Keratinocyte (primary cell): ENCODE data around the gene LAYN. TPM values are rescaled to one million over a fixed set of nuclear protein-coding genes. Genes with fewer than 3 reads are reported as not detected.

Source experiments
- DNase-seq: peaks from one replicate; pipeline ENCODE4 v3.0.0-alpha.2; 2011; ENCODE audit warnings: low read depth, missing footprints, low spot score
- FAIRE-seq: peaks from 2 replicates; lab custom pipeline; 2011; peaks lifted over from hg19 to GRCh38; lab: Jason Lieb, UNC
- H2AFZ ChIP-seq: 2 replicates; pipeline ENCODE4 v1.6.0; 2012; ENCODE audit warnings: low read length, control low read depth, inconsistent platforms; ENCODE audit not compliant: control insufficient read depth
- H3K27ac ChIP-seq: 2 replicates; pipeline ENCODE4 v1.5.1; 2011; ENCODE audit warnings: low read length; ENCODE audit not compliant: control insufficient read depth, insufficient read depth
- H3K27me3 ChIP-seq: 3 replicates; pipeline ENCODE4 v1.6.0; 2011; ENCODE audit warnings: low read length; ENCODE audit not compliant: control insufficient read depth, insufficient read depth; ENCODE audit errors: extremely low read depth
- H3K36me3 ChIP-seq, 2 experiments: 2 replicates in 1 of 2; 3 replicates in 1 of 2; pipeline ENCODE4 v1.5.1; 2011; ENCODE audit warnings: low read length in 2 of 2, mild to moderate bottlenecking in 1 of 2; ENCODE audit not compliant: control insufficient read depth in 2 of 2, insufficient read depth in 2 of 2; ENCODE audit errors: extremely low read depth in 1 of 2
- H3K4me1 ChIP-seq: 3 replicates; pipeline ENCODE4 v1.5.1; 2011; ENCODE audit warnings: low read length; ENCODE audit not compliant: control insufficient read depth, insufficient read depth; ENCODE audit errors: extremely low read depth
- H3K4me2 ChIP-seq: 3 replicates; pipeline ENCODE4 v1.6.0; 2011; ENCODE audit warnings: low read depth, low read length; ENCODE audit not compliant: control insufficient read depth, insufficient read depth; ENCODE audit errors: extremely low read depth
- H3K4me3 ChIP-seq, 3 experiments: fragments of 200-600 bp in 1 of 3; sonication (generic) in 1 of 3; 2 replicates in 2 of 3; 3 replicates in 1 of 3; pipeline ENCODE4 v1.5.1; 2011 to 2016; ENCODE audit warnings: low read length in 3 of 3, mild to moderate bottlenecking in 3 of 3, control low read depth in 2 of 3, inconsistent platforms in 1 of 3, low read depth in 1 of 3, mixed read lengths in 1 of 3, mixed run types in 1 of 3, moderate library complexity in 1 of 3; ENCODE audit not compliant: control insufficient read depth in 2 of 3, insufficient read depth in 2 of 3; ENCODE audit errors: extremely low read depth in 1 of 3
- H3K79me2 ChIP-seq: 2 replicates; pipeline ENCODE4 v1.6.0; 2012; ENCODE audit warnings: low read length; ENCODE audit not compliant: control insufficient read depth, insufficient read depth
- H3K9ac ChIP-seq: 3 replicates; pipeline ENCODE4 v1.6.0; 2011; ENCODE audit warnings: low read length; ENCODE audit not compliant: control insufficient read depth, insufficient read depth; ENCODE audit errors: extremely low read depth
- H3K9me1 ChIP-seq: 3 replicates; pipeline ENCODE4 v1.6.0; 2011; ENCODE audit warnings: low read length; ENCODE audit not compliant: control insufficient read depth, insufficient read depth; ENCODE audit errors: extremely low read depth
- H3K9me3 ChIP-seq: 2 replicates; pipeline ENCODE4 v1.5.1; 2012; ENCODE audit warnings: low read depth, low read length; ENCODE audit not compliant: control insufficient read depth
- H4K20me1 ChIP-seq: 3 replicates; pipeline ENCODE4 v1.6.0; 2011; ENCODE audit warnings: low read length; ENCODE audit not compliant: control insufficient read depth, insufficient read depth; ENCODE audit errors: extremely low read depth
- CTCF ChIP-seq, 3 experiments: IDR thresholded peaks in 1 of 3; conservative IDR thresholded peaks in 1 of 3; optimal IDR thresholded peaks in 1 of 3; 2 replicates in 2 of 3; 3 replicates in 1 of 3; pipeline versions ENCODE3 to v1.5.1; 2011; ENCODE audit warnings: low read length in 3 of 3, mild to moderate bottlenecking in 3 of 3, moderate library complexity in 2 of 3, control low read depth in 1 of 3, inconsistent platforms in 1 of 3; ENCODE audit not compliant: insufficient read depth in 2 of 3; ENCODE audit errors: extremely low read depth in 1 of 3
- EZH2 ChIP-seq: IDR thresholded peaks from one replicate; pipeline ENCODE4 v1.6.1; 2012; ENCODE audit warnings: inconsistent platforms, mild to moderate bottlenecking, low read length, moderate library complexity
- dilution Hi-C: fragments of 300-500 bp; cut with MboI; formaldehyde crosslinking; loops from one replicate; pipeline ENCODE4 v1.7.0; 2020; ENCODE audit warnings: low sequenced_read_pairs; ENCODE audit not compliant: extremely low pct_ligation_motif_present
- polyA plus RNA-seq, 5 experiments: library from polyadenylated mRNA; depleted of rRNA in 3 of 5; stranded (reverse) in 3 of 5; stranded (forward) in 1 of 5; unstranded in 1 of 5; fragments of >200 nt; gene quantifications; 1 replicate in 1 of 5; 2 replicates in 3 of 5; 3 replicates in 1 of 5; pipeline versions ENCODE4 v1.2.1 to v1.2.3, GENCODE V29; 2011 to 2012; ENCODE audit warnings: missing spikeins in 2 of 5, low read depth in 1 of 5, low replicate concordance in 1 of 5

Gene LAYN
- polyA plus RNA-seq, 1 donor (not counting 4 experiments of a cell fraction or from before 2014, with no cell fraction given): 1.1 TPM

DNA sequence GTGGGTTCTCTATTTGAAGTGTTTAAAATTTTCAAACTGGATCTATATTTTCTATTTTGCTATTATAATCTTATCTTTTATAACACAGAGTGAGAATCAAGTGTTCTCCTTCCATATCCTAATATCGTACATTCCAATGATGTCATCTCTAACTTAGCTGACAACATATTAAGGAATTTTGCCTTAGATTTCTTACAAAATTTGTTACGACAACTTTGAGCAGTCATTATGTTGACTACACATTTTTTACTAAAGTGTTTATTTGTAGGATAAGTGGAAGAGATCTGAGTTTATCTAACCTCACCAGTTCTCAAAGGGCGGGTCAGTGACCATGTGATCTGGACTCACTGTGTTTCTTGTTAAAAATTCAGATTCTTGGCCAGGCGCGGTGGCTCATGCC is 41.0 kb upstream of the LAYN start:
- H2AFZ ChIP-seq: no peak overlapping the region
- DNase-seq: no peak
- H3K36me3 ChIP-seq: no peaks in the 10 kb centered on the region
- no peaks in the 10 kb centered on the region for H3K9me3 ChIP-seq
- H3K27me3 ChIP-seq: no peaks in the 10 kb centered on the region
- H3K9ac ChIP-seq: no peak overlapping the region
- no peak overlapping the region for H3K4me2 ChIP-seq
- peaks cover 11% of the 10 kb centered on the region for H3K4me1 ChIP-seq
- dilution Hi-C loops: no loop called here
- FAIRE-seq: no peak
- H3K79me2 ChIP-seq: no peaks in the 10 kb centered on the region
- H3K4me3 ChIP-seq: no peak overlapping the region
- no peaks in the 10 kb centered on the region for H3K9me1 ChIP-seq
- H3K27ac ChIP-seq: no peak overlapping the region
- TF ChIP-seq CTCF (optimal IDR thresholded peaks at IDR 0.05 in 1 of 3, IDR thresholded peaks at IDR 0.05 in 1 of 3, conservative IDR thresholded peaks at IDR 0.05 in 1 of 3; ENCODE audit: extremely low read depth in 1 of 3, insufficient read depth in 2 of 3, low read length in 3 of 3) (no peak), EZH2 (no peak)
- H4K20me1 ChIP-seq: no peaks in the 10 kb centered on the region

GRCh38 chr11:111500481-111500880 is 40.0 kb upstream of the LAYN start:
- no peak for DNase-seq
- Histone ChIP-seq H3K9me3 (no peaks in the 10 kb centered on the region), H3K36me3 (no peaks in the 10 kb centered on the region), H2AFZ (peak overlapping the region; percentile 32), H3K27me3 (no peaks in the 10 kb centered on the region), H3K4me2 (no peak overlapping the region), H4K20me1 (no peaks in the 10 kb centered on the region), H3K9me1 (no peaks in the 10 kb centered on the region), H3K79me2 (no peaks in the 10 kb centered on the region), H3K4me3 (no peak overlapping the region), H3K4me1 (peaks cover 11% of the 10 kb centered on the region), H3K9ac (no peak overlapping the region), H3K27ac (no peak overlapping the region)
- peak; percentile 89 for FAIRE-seq
- TF ChIP-seq EZH2 (no peak), CTCF (optimal IDR thresholded peaks at IDR 0.05 in 1 of 3, IDR thresholded peaks at IDR 0.05 in 1 of 3, conservative IDR thresholded peaks at IDR 0.05 in 1 of 3; ENCODE audit: extremely low read depth in 1 of 3, insufficient read depth in 2 of 3, low read length in 3 of 3) (no peak)
- dilution Hi-C loops: no loop called here
